Measurements from ENCODE around the gene TRAFD1.

- TF ChIP-seq CTCF (IDR thresholded peaks at IDR 0.05; ENCODE audit: borderline replicate concordance, extremely low read depth, low read length, poor library complexity, severe bottlenecking) = no peak
- TF ChIP-seq EZH2 (IDR thresholded peaks at IDR 0.05; ENCODE audit: borderline replicate concordance, low read depth, low read length, severe bottlenecking) = no peak
Observed at GRCh38 chr12:112179341-112179740, 54.0 kb downstream of the TRAFD1 start.

Measured in DND-41 (cell line).